GM21447 (cell line): ENCODE measurements around the gene ITGAE.
A peak's percentile ranks its signal among the peaks of the same experiment; 100 is the strongest.
"Not testable (repeated sequence)": the region's sequence is repeated elsewhere in the genome, so short reads cannot be mapped to it uniquely, and the experiment has no call there.

Experiments
- ATAC-seq: cut with Tn5 transposase; IDR thresholded peaks from one replicate; pipeline ENCODE4 v1.9.1; 2021; ENCODE audit not compliant: unreplicated experiment

The ITGAE gene

GRCh38 chr17:3734911-3735276 is 66.1 kb downstream of the ITGAE start:
- ATAC-seq, result not testable (repeated sequence)

- ATAC-seq, result peak; percentile 79
These were observed 68.8 kb downstream of the ITGAE start for GRCh38 chr17:3732210-3732621.

- no peak for ATAC-seq
These were observed 70.0 kb downstream of the ITGAE start for GRCh38 chr17:3730881-3731429.

- no peak for ATAC-seq
These were observed 71.1 kb downstream of the ITGAE start for GRCh38 chr17:3729881-3730280.

GRCh38 chr17:3728099-3728498 is 72.9 kb downstream of the ITGAE start:
- not testable (repeated sequence) for ATAC-seq

GRCh38 chr17:3727041-3727440 is 73.9 kb downstream of the ITGAE start:
- no peak for ATAC-seq

GRCh38 chr17:3724378-3725077 is 76.5 kb downstream of the ITGAE start:
- ATAC-seq, result no peak

- ATAC-seq, result peak; percentile 68
These were observed 77.2 kb downstream of the ITGAE start, which contains the start of gene HASPIN for GRCh38 chr17:3723556-3724377. HASPIN (plus strand) TSS chr17:3723903; CDS start chr17:3723936, 33 bp downstream.

- no peak for ATAC-seq
These were observed 77.8 kb downstream of the ITGAE start for GRCh38 chr17:3723188-3723555.

GRCh38 chr17:3722716-3723115 is 78.3 kb downstream of the ITGAE start:
- no peak for ATAC-seq

GRCh38 chr17:3719265-3719664 is 81.7 kb downstream of the ITGAE start:
- ATAC-seq, result no peak

- ATAC-seq, result no peak
These were observed 82.8 kb downstream of the ITGAE start for GRCh38 chr17:3718201-3718600.

- ATAC-seq, result no peak
These were observed 85.7 kb downstream of the ITGAE start for GRCh38 chr17:3715296-3715695.

- no peak for ATAC-seq
These were observed 88.1 kb downstream of the ITGAE start for GRCh38 chr17:3712811-3713463.

GRCh38 chr17:3710951-3711383 is 90.0 kb downstream of the ITGAE start:
- ATAC-seq, result peak; percentile 91

GRCh38 chr17:3708366-3708765 is 92.6 kb downstream of the ITGAE start:
- ATAC-seq, result no peak

GRCh38 chr17:3705718-3705984 is 95.3 kb downstream of the ITGAE start:
- not testable (repeated sequence) for ATAC-seq

- ATAC-seq, result no peak
These were observed 95.9 kb downstream of the ITGAE start for GRCh38 chr17:3704931-3705717.

GRCh38 chr17:3702041-3702539 is 98.9 kb downstream of the ITGAE start:
- ATAC-seq, result not testable (repeated sequence)

- no peak for ATAC-seq
These were observed 101.0 kb downstream of the ITGAE start for GRCh38 chr17:3699951-3700350.

- no peak for ATAC-seq
These were observed 102.8 kb downstream of the ITGAE start for GRCh38 chr17:3698139-3698538.
